Trophoblast cell (in vitro differentiated cells and primary cell): ENCODE results near the gene KRT20.

Experiments used
- DNase-seq, 2 donors: peaks; one replicate each; pipeline ENCODE4 v3.0.0-alpha.2; 2016
- H2AFZ ChIP-seq: 2 replicates; pipeline ENCODE4 v1.6.1; 2013; ENCODE audit warnings: low read length, moderate library complexity, mild to moderate bottlenecking; ENCODE audit not compliant: insufficient read depth, poor library complexity
- H2AK5ac ChIP-seq: 2 replicates; pipeline ENCODE4 v1.6.1; 2013; ENCODE audit warnings: mild to moderate bottlenecking, low read length
- H2BK120ac ChIP-seq: 2 replicates; pipeline ENCODE4 v1.6.1; 2013; ENCODE audit warnings: low read length, mild to moderate bottlenecking, moderate library complexity; ENCODE audit not compliant: insufficient read depth, poor library complexity
- H2BK12ac ChIP-seq: 2 replicates; pipeline ENCODE4 v1.6.1; 2013; ENCODE audit warnings: mild to moderate bottlenecking, low read length, moderate library complexity
- H2BK5ac ChIP-seq: 2 replicates; pipeline ENCODE4 v1.6.1; 2013; ENCODE audit warnings: low read length, low read depth, moderate library complexity, mild to moderate bottlenecking; ENCODE audit not compliant: poor library complexity
- H3K14ac ChIP-seq: 2 replicates; pipeline ENCODE4 v1.6.1; 2013; ENCODE audit warnings: mild to moderate bottlenecking, low read length
- H3K18ac ChIP-seq: 2 replicates; pipeline ENCODE4 v1.6.1; 2013; ENCODE audit warnings: mild to moderate bottlenecking, low read length
- H3K23ac ChIP-seq: 2 replicates; pipeline ENCODE4 v1.6.1; 2013; ENCODE audit warnings: low read length
- H3K27ac ChIP-seq: 2 replicates; pipeline ENCODE4 v1.5.1; 2013; ENCODE audit warnings: low read depth, mild to moderate bottlenecking, inconsistent platforms, low read length, moderate library complexity
- H3K27me3 ChIP-seq: 2 replicates; pipeline ENCODE4 v1.6.1; 2013; ENCODE audit warnings: inconsistent platforms, mild to moderate bottlenecking, low read length, moderate library complexity; ENCODE audit not compliant: insufficient read depth
- H3K36me3 ChIP-seq, 2 experiments: 1 replicate in 1 of 2; 2 replicates in 1 of 2; pipeline ENCODE4 v1.6.1; 2013; ENCODE audit warnings: low read length in 2 of 2, mild to moderate bottlenecking in 2 of 2, moderate library complexity in 1 of 2; ENCODE audit not compliant: insufficient read depth in 2 of 2, control insufficient read depth in 1 of 2
- H3K4ac ChIP-seq: 2 replicates; pipeline ENCODE4 v1.6.1; 2013; ENCODE audit warnings: low read depth, mild to moderate bottlenecking, low read length, moderate library complexity
- H3K4me1 ChIP-seq, 2 experiments: 1 replicate in 1 of 2; 2 replicates in 1 of 2; pipeline ENCODE4 v1.6.1; 2013; ENCODE audit warnings: low read length in 2 of 2, mild to moderate bottlenecking in 2 of 2, moderate library complexity in 1 of 2; ENCODE audit not compliant: insufficient read depth in 2 of 2, control insufficient read depth in 1 of 2
- H3K4me2 ChIP-seq: 2 replicates; pipeline ENCODE4 v1.6.1; 2013; ENCODE audit warnings: inconsistent platforms, mild to moderate bottlenecking, low read length, moderate library complexity
- H3K4me3 ChIP-seq: 2 replicates; pipeline ENCODE4 v1.5.1; 2013; ENCODE audit warnings: mild to moderate bottlenecking, low read depth, low read length, inconsistent platforms
- H3K79me1 ChIP-seq: one replicate; pipeline ENCODE4 v1.6.1; 2013; ENCODE audit warnings: low read length
- H3K79me2 ChIP-seq: 2 replicates; pipeline ENCODE4 v1.6.1; 2013; ENCODE audit warnings: low read length, mild to moderate bottlenecking; ENCODE audit not compliant: control insufficient read depth, insufficient read depth, poor library complexity
- H3K9ac ChIP-seq: 2 replicates; pipeline ENCODE4 v1.6.1; 2013; ENCODE audit warnings: mild to moderate bottlenecking, low read length
- H3K9me3 ChIP-seq: 2 replicates; pipeline ENCODE4 v1.6.1; 2013; ENCODE audit warnings: low read depth, mild to moderate bottlenecking, control low read depth, inconsistent platforms, low read length; ENCODE audit not compliant: insufficient read depth
- H4K12ac ChIP-seq: 2 replicates; pipeline ENCODE4 v1.6.1; 2013; ENCODE audit warnings: low read depth, mild to moderate bottlenecking, low read length, moderate library complexity
- H4K8ac ChIP-seq: 2 replicates; pipeline ENCODE4 v1.6.1; 2013; ENCODE audit warnings: low read depth, mild to moderate bottlenecking, low read length, moderate library complexity
- H4K91ac ChIP-seq: one replicate; pipeline ENCODE4 v1.6.1; 2013; ENCODE audit warnings: low read depth, mild to moderate bottlenecking, low read length, moderate library complexity
- WGBS: extraction: QIAGEN DNeasy Blood & Tissue Kit; methylation state at CpG from one replicate; pipeline ENCODE4 v1.1.7; 2013; ENCODE audit warnings: missing lambda C conversion rate; ENCODE audit not compliant: insufficient read length, insufficient coverage; ENCODE audit errors: extremely low coverage; 5-methylcytosine and 5-hydroxymethylcytosine counted together

The KRT20 gene

DNA sequence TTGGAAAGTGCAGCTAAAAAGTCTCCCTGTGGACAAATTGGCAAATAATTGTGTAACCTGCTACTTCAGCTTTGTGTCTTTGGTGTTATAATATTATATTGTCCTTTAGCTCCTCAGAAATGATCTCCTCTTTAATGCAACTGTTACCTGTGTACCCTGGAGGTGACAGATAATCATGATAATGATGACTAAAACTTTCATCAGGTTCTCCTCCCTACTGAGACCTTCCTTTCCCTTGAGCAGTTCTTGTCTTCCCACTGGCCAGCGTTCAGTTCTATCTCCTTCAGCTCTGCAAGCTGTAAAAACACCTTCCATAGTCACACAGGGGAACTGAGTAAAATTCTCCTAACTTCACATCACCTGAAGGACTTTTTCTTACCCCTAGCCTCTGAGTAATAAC is 32.7 kb downstream of the KRT20 start:
- Histone ChIP-seq H3K79me1 (no peaks in the 10 kb centered on the region), H2BK120ac (no peak overlapping the region), H3K36me3 (no peaks in the 10 kb centered on the region), H3K23ac (no peak overlapping the region), H3K9me3 (no peaks in the 10 kb centered on the region), H3K79me2 (no peaks in the 10 kb centered on the region), H4K91ac (no peak overlapping the region), H3K4me3 (no peak overlapping the region), H3K4ac (no peak overlapping the region), H3K4me1 (peaks cover 5% of the 10 kb centered on the region in 2 experiments), H4K8ac (no peak overlapping the region), H2AK5ac (no peak overlapping the region), H2BK5ac (no peak overlapping the region), H3K27me3 (no peaks in the 10 kb centered on the region), H3K27ac (no peak overlapping the region), H2BK12ac (no peak overlapping the region), H3K4me2 (no peak overlapping the region), H3K18ac (no peak overlapping the region), H3K14ac (no peak overlapping the region), H4K12ac (no peak overlapping the region), H3K9ac (no peak overlapping the region), H2AFZ (no peak overlapping the region)
- DNase-seq = no peak
- WGBS = no CpG with 5 or more reads among the region's 1 CpG

DNA sequence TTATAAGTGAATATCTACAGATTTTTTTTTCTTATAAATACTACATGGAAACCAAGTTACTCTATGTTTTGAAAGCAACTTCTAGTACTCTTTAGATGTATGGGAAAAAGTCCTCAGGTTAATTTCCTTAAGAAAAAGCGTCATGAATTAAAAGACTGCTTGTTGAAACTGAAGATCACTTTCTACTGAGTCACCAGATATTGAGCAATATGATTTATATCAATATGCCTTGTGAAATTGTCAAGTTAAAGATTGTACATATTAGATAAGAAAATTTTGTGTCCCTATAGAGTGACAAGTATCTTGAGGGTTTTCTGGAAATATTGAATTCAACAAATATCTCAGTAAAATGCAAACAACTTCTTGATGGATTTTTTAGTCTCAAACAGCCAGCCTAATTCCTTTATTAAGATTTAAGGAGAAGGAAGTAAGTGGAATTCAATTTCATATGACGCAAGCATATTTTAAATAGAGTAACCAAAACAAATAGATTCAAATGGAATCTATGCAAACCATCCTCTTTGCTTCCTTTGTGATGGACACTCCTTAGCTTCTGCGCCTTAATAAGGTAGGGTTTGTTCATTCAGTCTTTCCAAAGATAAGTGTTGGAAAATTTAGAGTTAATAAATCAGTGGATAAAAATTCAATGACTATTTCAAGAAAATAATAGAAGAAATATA is 34.6 kb downstream of the KRT20 start:
- Histone ChIP-seq H3K9ac (no peak overlapping the region), H3K14ac (no peak overlapping the region), H3K4me3 (no peak overlapping the region), H3K79me1 (no peaks in the 10 kb centered on the region), H3K4me1 (peaks cover 5% of the 10 kb centered on the region in 2 experiments), H3K36me3 (no peaks in the 10 kb centered on the region), H3K4ac (no peak overlapping the region), H3K4me2 (no peak overlapping the region), H2BK12ac (no peak overlapping the region), H4K8ac (no peak overlapping the region), H2BK120ac (no peak overlapping the region), H3K27me3 (no peaks in the 10 kb centered on the region), H4K91ac (no peak overlapping the region), H2AFZ (no peak overlapping the region), H2BK5ac (no peak overlapping the region), H3K79me2 (no peaks in the 10 kb centered on the region), H3K9me3 (no peaks in the 10 kb centered on the region), H2AK5ac (no peak overlapping the region), H3K18ac (no peak overlapping the region), H3K23ac (no peak overlapping the region), H3K27ac (no peak overlapping the region), H4K12ac (no peak overlapping the region)
- WGBS = no CpG with 5 or more reads among the region's 3 CpGs
- DNase-seq = peak in 1 of 2 donors; percentile 93

DNA sequence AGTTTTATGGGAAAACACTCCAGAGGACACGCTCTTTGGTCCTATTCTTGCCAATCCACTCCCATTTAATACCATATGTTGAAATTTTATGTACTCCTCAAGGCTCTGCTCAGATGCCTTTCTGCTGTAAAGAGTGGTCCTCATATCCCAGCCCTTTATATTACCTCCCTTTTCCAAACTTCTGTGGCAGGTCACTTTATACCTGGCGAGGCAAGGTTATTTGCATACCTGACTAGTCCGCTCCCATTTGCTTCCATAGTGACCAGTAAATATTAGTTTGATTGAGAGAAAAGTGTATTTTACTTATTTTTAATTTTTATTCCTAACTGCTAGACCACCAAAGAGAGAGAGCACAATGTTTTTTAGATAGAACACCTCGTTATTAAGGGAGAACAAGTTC is 35.3 kb downstream of the KRT20 start:
- Histone ChIP-seq H3K27me3 (no peaks in the 10 kb centered on the region), H3K4ac (no peak overlapping the region), H2AK5ac (no peak overlapping the region), H2BK12ac (no peak overlapping the region), H3K23ac (no peak overlapping the region), H2AFZ (no peak overlapping the region), H3K79me1 (no peaks in the 10 kb centered on the region), H3K27ac (no peak overlapping the region), H3K9ac (no peak overlapping the region), H4K12ac (no peak overlapping the region), H4K91ac (no peak overlapping the region), H3K18ac (no peak overlapping the region), H3K14ac (no peak overlapping the region), H3K79me2 (no peaks in the 10 kb centered on the region), H3K4me1 (peaks cover 5% of the 10 kb centered on the region in 2 experiments), H4K8ac (no peak overlapping the region), H3K4me2 (no peak overlapping the region), H2BK120ac (no peak overlapping the region), H3K9me3 (no peaks in the 10 kb centered on the region), H2BK5ac (no peak overlapping the region), H3K4me3 (no peak overlapping the region), H3K36me3 (no peaks in the 10 kb centered on the region)
- DNase-seq = peak; percentile 4 to 64
- WGBS = no CpG with 5 or more reads among the region's 4 CpGs

DNA sequence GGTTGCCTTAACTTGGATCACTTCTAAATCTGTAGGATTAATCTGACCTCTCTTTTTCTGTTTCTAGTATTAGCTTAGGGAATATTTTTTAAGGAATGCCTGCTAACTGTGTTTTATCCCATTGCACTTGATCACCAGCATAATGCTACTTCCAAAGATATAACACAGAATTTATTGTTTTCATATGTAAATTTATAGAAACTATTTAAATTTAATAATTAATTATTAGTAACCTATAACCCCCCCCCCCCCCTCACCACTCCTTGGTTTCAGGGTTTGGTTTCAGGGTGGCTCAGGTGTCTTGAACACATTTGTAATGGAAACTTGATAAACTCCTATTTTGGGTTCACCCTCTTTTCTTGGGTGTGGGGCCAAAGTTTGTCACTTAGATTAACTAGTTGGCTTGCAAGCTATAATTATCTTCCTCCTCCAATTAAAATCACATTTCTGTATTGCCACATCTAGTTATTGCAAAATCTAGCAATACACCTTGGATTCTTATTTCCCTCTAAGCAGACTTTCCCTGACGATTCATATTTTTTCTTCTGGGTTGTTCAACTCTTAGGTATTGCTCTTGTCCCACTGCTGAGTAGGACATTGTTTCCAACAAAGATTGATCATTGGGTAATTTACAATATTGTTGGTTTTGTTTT is 36.3 kb downstream of the KRT20 start:
- H3K4me1 ChIP-seq = peaks cover 4% of the 10 kb centered on the region in 2 experiments
- H4K8ac ChIP-seq = no peak overlapping the region
- no peak overlapping the region for H2BK5ac ChIP-seq
- H3K27me3 ChIP-seq = no peaks in the 10 kb centered on the region
- no peak overlapping the region for H4K91ac ChIP-seq
- H3K79me1 ChIP-seq = no peaks in the 10 kb centered on the region
- H3K4me2 ChIP-seq = no peak overlapping the region
- no peak overlapping the region for H3K18ac ChIP-seq
- no peak overlapping the region for H4K12ac ChIP-seq
- no peaks in the 10 kb centered on the region for H3K79me2 ChIP-seq
- no peak overlapping the region for H2BK120ac ChIP-seq
- H3K9ac ChIP-seq = no peak overlapping the region
- H3K4ac ChIP-seq = no peak overlapping the region
- WGBS = no CpG with 5 or more reads among the region's 1 CpG
- no peaks in the 10 kb centered on the region for H3K9me3 ChIP-seq
- H2AFZ ChIP-seq = no peak overlapping the region
- no peak overlapping the region for H3K27ac ChIP-seq
- no peak overlapping the region for H3K14ac ChIP-seq
- H2AK5ac ChIP-seq = no peak overlapping the region
- H3K23ac ChIP-seq = no peak overlapping the region
- peak in 1 of 2 donors; percentile 14 for DNase-seq
- H3K4me3 ChIP-seq = no peak overlapping the region
- H2BK12ac ChIP-seq = no peak overlapping the region
- no peaks in the 10 kb centered on the region for H3K36me3 ChIP-seq
